GM21360 (cell line): Measurements from ENCODE around the gene CCDC43.
"Not testable (repeated sequence)": the region's sequence is repeated elsewhere in the genome, so short reads cannot be mapped to it uniquely, and the experiment has no call there.

Experiments
- ATAC-seq: cut with Tn5 transposase; IDR thresholded peaks from one replicate; pipeline ENCODE4 v1.9.1; 2021; ENCODE audit warnings: mild to moderate bottlenecking, moderate library complexity; ENCODE audit not compliant: unreplicated experiment

Gene CCDC43

GRCh38 chr17:44672479-44673093, 17.0 kb downstream of the CCDC43 start:
- ATAC-seq = no peak

DNA sequence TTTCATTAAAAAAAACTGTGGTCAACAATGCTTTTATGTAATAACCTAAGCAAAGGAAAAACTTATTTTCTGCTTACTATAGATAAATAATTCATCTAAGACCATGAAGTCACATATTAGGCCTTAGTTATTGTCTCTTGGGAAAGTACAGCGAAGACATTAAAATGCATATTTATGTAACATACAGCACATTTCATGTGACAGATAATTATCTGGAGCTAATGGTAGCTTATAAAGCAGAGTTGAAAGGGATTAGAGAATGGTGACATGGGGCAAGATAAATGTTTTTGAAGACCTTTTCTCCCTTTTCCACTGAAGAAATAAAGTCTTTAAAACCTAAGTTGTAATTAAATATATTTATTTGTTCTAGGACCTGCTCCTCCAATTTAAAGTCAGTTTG, 23.6 kb downstream of the CCDC43 start:
- ATAC-seq = no peak

DNA sequence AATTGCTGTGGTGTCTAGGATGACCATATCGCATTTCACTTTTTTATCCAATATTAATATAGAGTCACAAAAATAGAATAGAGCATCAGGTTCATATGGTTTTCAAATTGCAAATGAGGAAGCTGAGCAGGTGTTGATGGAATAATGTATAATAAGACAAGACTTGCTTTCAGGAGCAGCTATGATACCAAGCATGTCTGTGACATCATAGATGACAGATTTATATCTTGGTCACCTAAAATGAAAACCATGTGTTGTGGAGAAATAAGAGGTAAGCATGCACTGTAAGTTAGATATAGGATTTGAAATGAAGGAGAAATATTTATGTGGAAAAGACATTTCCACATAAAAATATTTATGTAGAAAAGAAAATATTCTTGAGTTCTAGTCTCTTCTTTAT, 24.7 kb downstream of the CCDC43 start:
- no peak for ATAC-seq

DNA sequence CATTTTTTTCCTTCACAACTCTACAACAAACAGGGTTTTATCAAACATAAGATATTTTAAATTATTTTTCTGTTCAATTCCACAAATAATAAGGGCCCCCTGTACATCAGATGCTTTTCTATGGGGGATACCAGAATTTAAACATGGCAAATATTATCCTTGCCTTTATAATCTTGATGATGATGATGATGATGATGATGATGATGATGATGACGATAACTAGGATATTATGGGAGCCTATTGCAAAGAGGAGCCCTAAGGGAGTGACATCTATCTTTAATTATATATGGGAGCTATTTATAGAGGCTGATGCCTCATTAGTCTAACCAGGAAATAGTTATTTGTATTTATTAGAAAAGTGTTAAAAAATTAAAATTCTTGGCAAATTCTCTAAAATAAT, 26.5 kb downstream of the CCDC43 start:
- ATAC-seq = no peak

- no peak for ATAC-seq
These were observed 27.7 kb downstream of the CCDC43 start for GRCh38 chr17:44661835-44662234.

DNA sequence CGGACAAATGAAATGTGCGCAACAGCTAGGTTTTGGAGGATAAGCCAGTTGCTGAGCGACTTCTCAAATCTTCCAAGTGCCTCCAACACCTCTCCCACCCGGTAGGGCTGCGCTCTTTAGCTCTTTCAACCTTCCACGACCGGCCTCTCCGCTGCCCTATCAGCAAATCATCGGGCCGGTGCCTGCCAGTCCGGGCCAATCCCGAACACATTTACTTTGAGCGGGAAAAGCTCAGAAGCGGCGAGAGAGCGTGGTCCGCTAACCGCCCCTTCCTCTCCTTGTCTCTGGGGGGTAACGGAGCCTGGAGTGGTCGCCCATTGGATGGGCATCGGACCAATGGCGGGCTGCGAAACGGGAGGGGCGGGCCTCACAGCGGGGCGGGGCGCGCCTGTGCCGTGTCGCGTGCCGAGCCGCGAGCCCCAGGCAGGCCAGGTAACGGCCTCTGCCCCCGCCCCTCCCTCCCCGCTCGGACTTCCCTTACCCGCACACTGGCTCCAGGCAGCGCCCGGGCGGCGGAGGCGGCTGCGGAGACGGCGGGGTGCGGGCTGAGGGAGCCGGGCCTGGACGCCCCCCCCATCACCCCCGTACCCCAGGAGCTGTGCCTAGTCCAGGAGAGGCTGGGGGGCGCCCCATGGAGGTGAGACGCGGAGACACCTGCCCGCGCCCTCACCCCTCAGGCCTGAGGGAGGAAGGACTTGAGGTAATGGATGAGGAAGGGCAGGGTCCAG, 33.4 kb downstream of the CCDC43 start, which contains the start of gene MEIOC:
MEIOC (plus strand) TSS at position 486 of the 728 bp plus-strand sequence; CDS start at position 632, 146 bp downstream.
- ATAC-seq = no peak

DNA sequence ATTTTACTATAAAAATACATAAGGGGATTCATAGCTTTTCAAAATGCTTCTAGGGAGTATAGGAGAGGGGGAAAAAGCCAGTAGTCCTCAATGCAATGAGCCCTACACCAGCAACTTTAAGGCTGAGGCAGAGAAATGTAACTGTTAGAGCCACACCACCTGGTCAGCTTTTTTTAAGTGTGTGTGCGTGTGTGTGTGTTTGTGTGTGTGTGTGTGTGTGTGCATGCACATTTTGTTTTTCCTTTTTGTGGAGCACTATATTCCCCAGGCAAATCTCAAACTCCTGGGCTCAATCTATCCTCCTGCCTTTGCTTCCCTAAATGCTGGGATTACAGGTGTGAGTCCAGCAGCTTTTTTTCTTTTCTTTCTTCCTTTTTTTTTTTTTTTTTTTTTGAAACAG, 35.6 kb downstream of the CCDC43 start:
- no peak for ATAC-seq

DNA sequence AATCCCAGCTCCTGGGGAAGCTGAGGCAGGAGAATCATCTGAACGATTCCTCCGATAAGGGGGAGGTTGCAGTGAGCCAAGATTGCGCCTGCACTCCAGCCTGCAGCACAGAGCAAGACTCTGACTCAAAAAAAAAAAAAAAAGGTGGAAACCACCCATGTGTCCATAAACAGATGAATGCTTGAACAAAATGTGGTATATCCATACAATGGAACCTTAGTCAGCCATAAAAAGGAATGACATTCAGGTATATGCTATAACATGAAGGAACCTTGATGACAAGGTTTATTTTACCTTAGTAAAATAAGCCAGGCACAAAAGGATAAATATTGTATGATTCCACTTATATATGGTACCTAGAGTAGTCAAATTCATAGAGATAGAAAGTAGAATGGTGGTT, 36.2 kb downstream of the CCDC43 start:
- ATAC-seq = no peak

- ATAC-seq = no peak
These were observed 36.8 kb downstream of the CCDC43 start for GRCh38 chr17:44652727-44653126.

- no peak for ATAC-seq
These were observed 38.3 kb downstream of the CCDC43 start for GRCh38 chr17:44651228-44651627.

DNA sequence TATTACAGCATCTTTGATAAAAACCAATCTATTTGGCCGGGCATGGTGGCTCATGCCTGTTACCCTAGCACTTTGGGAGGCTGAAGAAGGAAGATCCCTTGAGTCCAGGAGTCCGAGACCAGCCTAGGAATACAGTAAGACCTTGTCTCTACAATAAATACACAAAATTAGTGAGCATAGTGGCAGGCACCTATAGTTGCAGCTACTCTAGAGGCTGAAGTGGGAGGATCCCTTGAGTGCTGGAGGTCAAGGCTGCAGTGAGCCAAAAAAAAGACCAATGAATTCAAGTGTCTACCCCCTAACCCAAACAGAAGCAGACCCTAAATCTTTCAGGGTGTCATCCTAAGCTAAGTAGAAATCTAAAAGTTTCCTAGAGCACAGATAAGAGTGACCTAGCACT, 40.6 kb downstream of the CCDC43 start:
- ATAC-seq = no peak

DNA sequence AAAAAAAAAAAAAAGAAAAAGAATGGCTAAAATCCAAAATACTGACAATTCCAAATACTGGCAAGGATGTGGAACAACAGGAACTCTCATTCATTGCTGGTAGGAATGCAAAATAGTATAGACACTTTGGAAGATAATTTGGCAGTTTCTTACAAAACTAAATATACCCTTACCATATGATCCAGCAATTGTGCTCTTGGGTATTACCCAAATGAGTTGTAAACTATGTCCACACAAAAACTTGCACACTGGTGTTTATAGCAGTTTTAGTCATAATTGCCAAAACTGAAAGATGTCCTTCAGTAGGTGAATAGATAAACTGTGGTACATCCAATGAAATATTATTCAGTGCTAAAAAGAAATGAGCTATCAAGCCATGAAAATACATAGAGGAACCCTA, 41.8 kb downstream of the CCDC43 start:
- ATAC-seq = no peak

DNA sequence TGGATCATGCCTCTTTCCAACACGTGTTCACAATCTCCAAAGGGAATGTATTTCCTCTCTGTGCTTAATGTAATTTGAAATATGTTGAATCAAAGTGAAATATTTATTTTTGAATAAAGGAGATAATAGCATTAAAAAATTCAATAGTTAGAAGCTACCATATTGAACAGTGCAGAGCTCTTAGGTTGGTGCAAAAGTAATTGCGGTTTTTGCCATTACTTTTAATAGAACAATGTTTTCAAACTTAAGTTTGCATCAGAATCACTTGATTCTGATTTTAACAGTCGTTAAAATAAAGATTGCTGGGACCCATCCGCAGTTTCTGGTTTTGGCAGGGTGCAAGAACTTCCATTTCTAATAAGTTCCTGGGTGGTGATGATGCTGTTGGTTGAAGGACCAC, 43.3 kb downstream of the CCDC43 start:
- no peak for ATAC-seq

DNA sequence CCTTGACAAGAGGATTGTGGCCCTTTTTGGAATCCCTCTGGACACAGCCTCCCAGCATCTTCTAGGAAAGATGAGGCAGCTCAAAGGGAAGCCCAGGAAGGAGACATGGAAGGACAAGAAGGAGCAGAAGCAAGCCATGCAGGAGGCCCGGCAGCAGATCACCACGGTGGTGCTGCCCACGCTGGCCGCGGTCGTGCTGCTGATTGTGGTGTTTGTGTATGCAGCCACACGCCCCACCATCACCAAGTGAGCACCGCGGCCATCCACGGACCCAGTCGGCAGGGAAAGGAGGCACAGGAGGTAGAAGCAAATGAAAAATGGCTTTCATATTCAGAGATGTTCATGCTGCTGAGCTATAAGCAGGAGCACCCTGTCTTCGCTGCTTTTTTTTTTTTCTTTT, 44.2 kb downstream of the CCDC43 start:
- ATAC-seq = no peak

DNA sequence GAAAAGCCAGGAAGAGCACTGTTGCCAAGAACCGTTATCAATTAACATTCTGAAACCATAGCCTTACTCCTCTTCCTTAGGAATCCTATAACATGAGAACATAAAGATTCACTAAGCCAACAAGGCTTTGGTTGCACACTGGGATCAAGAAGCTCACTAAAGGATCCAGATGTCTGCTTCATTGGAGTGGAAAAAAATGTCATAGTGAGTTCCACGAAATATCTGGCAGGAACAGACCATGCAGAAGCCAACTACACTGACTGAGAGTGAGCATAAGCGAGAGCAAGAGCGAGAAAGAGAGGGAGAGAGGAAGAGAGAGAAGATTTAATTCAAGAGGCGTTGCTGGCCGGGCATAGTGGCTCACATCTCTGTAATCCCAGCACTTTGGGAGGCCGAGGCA, 46.7 kb downstream of the CCDC43 start:
- no peak for ATAC-seq

DNA sequence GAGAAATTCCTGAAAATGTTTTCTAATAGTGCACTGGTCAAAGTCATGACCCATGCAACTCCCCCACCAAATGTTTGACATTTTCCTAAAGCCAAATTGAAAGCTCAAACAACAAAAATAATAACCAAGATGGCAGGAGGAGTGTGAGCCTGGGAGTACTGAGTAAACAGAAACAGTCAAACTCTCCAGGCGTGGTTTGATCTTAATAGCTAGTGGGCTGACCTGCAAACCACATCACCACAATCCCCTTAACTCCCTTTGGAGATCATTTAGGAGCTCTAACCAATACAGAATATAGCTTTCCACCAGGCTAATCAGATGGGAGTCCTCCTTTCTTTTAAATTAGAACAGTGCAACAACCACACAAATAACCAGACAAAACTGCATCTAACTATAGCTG, 52.5 kb downstream of the CCDC43 start:
- no peak for ATAC-seq

DNA sequence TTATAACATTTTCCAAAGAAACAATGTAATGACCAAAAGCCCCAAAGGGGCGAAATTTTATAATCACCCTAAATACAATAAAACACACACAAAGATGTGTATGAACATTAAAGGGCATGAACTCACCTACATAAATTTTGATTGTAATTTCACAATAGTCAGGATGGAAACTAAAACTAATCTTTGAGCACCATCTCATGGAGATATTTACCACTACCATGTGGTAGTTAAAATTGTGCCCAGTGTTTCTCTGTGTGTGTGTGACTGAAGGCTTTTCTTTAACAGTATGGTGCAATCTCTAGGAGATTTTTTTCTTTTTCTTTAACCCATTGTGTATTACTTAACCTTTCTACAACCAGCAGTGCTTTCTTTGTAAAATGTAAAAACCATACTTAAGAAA, 53.0 kb downstream of the CCDC43 start:
- ATAC-seq = no peak

DNA sequence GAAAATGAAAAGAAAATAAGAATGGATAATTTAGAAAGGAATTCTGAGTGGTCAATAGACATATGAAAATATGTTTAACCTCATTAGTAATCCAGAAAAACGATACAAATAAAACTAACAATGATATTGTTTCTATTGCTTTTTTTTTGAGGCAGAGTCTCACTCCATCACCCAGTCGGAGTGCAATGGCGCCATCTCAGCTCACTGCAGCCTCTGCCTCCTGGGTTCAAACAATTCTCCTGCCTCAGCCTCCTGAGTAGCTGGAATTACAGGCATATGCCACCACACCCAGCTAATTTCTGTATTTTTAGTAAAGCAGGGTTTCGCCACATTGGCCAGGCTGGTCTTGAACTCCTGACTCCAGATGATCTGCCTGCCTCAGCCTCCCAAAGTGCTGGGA, 55.2 kb downstream of the CCDC43 start:
- not testable (repeated sequence) for ATAC-seq

- no peak for ATAC-seq
These were observed 55.6 kb downstream of the CCDC43 start for GRCh38 chr17:44633998-44634397.

DNA sequence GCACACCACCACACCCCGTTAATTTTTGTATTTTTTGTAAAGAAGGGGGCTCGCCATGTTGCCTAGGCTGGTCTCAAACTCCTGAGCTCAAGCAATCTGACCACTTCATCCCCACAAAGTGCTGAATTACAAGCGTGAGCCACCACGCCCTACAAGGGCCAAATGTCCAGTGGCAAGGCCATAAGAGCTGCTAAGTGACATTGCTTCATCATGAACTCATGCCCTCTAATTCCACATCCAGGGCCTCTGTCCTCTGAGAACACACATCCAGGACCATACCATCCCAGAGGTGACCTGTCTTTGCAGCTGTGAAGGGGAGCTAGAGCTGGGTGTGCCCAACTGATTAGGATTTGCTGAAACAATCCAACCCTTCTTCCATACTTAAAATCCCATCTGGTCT, 58.9 kb downstream of the CCDC43 start:
- ATAC-seq = no peak

GRCh38 chr17:44629314-44629713, 60.3 kb downstream of the CCDC43 start:
- no peak for ATAC-seq

GRCh38 chr17:44628243-44629188, 61.1 kb downstream of the CCDC43 start:
- ATAC-seq = no peak
